GM19463 (cell line): ENCODE results near the gene CYBRD1.
"Not testable (repeated sequence)": the region's sequence is repeated elsewhere in the genome, so short reads cannot be mapped to it uniquely, and the experiment has no call there.

Experiments
- ATAC-seq: cut with Tn5 transposase; IDR thresholded peaks from one replicate; pipeline ENCODE4 v1.9.1; 2021; ENCODE audit warnings: mild to moderate bottlenecking, moderate library complexity; ENCODE audit not compliant: unreplicated experiment

The CYBRD1 gene

GRCh38 chr2:171515672-171516298 is 6.5 kb upstream of the CYBRD1 start:
- ATAC-seq = no peak

GRCh38 chr2:171516793-171517192 is 5.5 kb upstream of the CYBRD1 start:
- ATAC-seq = no peak

- no peak for ATAC-seq
These were observed 1.8 kb upstream of the CYBRD1 start for GRCh38 chr2:171520471-171520870.

- no peak for ATAC-seq
These were observed 768 bp upstream of the CYBRD1 start for GRCh38 chr2:171521361-171522051.

GRCh38 chr2:171522788-171523087 is 464 bp downstream of the CYBRD1 start:
- peak; percentile 25 for ATAC-seq

GRCh38 chr2:171523088-171524017 is 1.1 kb downstream of the CYBRD1 start:
- peak; percentile 45 for ATAC-seq

GRCh38 chr2:171524018-171524401 is 1.7 kb downstream of the CYBRD1 start:
- no peak for ATAC-seq

- no peak for ATAC-seq
These were observed 7.6 kb downstream of the CYBRD1 start for GRCh38 chr2:171529914-171530313.

GRCh38 chr2:171530378-171530777 is 8.1 kb downstream of the CYBRD1 start:
- ATAC-seq = no peak

GRCh38 chr2:171530859-171531258 is 8.6 kb downstream of the CYBRD1 start:
- ATAC-seq = not testable (repeated sequence)

GRCh38 chr2:171531291-171531690 is 9.0 kb downstream of the CYBRD1 start:
- no peak for ATAC-seq

- no peak for ATAC-seq
These were observed 9.7 kb downstream of the CYBRD1 start for GRCh38 chr2:171531836-171532450.

GRCh38 chr2:171533331-171533730 is 11.1 kb downstream of the CYBRD1 start:
- no peak for ATAC-seq

GRCh38 chr2:171535528-171535927 is 13.3 kb downstream of the CYBRD1 start:
- ATAC-seq = not testable (repeated sequence)

GRCh38 chr2:171540437-171540836 is 18.2 kb downstream of the CYBRD1 start:
- no peak for ATAC-seq

GRCh38 chr2:171541202-171541887 is 19.1 kb downstream of the CYBRD1 start:
- ATAC-seq = no peak

- ATAC-seq = no peak
These were observed 22.8 kb downstream of the CYBRD1 start for GRCh38 chr2:171545086-171545485.

- ATAC-seq = no peak
These were observed 25.0 kb downstream of the CYBRD1 start for GRCh38 chr2:171547256-171547655.

GRCh38 chr2:171547720-171548119 is 25.4 kb downstream of the CYBRD1 start:
- no peak for ATAC-seq

GRCh38 chr2:171550613-171551012 is 28.3 kb downstream of the CYBRD1 start:
- no peak for ATAC-seq

- ATAC-seq = no peak
These were observed 29.6 kb downstream of the CYBRD1 start for GRCh38 chr2:171551836-171552235.
